NCI-H1417 treated with DMSO at 0.1 percent for 48 hours (cell line): Measurements from ENCODE around the gene THUMPD2.

ENCODE experiments used
- DNase-seq: peaks from one replicate; lab custom pipeline; 2025; lab: John Stamatoyannopoulos, UW

The THUMPD2 gene

GRCh38 chr2:39717067-39717466 is 62.0 kb downstream of the THUMPD2 start:
- no peak for DNase-seq

DNA sequence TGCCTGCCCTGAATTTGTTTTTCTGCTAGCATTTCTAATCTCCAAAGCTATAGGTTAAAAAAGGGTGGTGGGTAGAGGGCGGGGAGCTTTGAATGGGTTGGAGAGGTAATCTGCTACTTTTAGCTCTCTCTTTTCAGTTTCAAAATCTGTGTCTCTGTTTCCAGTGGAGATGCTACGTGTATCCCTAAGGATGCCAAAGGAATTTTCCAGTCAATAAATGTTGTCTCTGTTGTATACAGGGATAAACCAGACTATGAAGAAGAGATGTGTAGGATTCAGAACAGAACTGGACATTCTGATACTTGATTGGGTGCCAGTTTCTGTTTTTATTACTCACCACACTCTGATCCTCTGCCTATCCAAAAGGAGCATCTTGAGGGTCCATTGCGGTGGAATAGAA is 63.2 kb downstream of the THUMPD2 start:
- DNase-seq: no peak

DNA sequence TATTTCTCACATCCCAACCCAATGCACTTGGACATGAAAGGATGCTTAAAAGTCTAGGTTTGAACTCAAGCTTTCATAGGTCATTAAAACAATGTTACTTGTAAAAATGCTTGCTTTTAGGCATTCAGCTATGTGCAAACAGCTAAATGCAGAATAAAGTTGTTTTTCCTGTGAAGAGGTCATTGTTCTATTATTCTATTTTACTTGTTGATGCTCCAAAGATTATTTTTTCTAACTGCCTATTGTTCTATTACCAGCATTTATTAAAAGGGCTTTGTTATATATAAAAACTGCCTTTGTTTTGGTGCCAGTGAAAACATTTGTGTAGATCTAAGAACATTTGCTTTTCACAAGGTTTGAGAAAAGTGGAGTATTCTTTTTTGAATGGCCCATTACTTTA is 64.0 kb downstream of the THUMPD2 start:
- DNase-seq: no peak

DNA sequence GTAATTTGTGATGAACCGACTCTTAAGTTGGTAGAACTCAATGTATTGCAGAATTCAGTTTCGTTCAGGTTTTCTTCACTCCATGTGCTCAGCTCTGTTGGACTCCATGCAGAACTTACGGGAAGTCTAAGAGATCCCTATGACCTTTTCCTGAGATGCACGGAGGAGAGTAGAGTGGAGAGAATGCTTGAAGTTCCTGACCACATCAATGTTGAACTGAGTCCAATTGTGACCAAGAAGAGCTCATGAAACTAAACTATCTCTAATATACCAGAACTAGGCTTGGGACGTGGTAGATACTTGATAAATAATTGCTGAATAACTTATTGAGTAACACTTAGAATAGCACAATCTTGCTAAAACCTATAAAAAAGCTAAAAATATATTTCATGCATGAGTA is 66.1 kb downstream of the THUMPD2 start:
- DNase-seq: no peak

DNA sequence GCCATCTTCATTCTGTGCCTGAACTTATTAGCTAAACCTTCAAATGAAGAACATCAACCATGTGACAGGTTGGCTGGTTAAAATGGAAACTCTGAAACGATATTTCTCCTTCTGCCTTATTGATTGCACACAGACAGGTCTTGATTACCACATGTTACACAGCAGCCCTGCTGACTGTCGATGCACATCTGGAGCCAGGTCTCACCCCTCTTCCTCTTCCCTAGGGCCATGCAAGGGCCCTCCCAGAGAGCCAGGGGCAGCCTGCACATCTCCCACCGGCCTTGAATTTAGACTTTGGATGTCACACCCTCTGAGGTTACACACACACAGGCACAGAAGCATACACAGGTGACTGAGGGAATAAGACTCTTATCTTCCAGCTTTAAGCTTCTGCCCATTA is 68.3 kb downstream of the THUMPD2 start:
- no peak for DNase-seq

DNA sequence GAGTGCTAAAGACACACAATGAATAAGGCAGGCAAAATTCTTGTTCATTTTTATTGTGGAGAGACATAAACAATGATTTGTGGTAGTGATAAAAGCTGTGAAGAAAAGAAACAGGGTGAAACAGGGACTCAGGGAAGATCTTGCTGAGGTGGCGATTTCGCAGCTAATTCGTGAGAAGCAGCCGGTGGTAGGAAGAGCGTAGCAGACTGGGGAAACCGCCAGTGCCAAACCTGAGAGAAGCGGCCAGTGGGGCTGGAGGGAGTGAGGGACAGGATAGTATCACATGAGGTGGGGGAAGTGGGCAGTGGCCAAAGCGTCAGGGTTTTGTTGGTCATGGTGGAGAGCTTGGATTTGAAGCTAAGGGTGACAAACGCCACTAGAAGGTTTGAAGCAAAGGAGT is 71.1 kb downstream of the THUMPD2 start:
- no peak for DNase-seq

DNA sequence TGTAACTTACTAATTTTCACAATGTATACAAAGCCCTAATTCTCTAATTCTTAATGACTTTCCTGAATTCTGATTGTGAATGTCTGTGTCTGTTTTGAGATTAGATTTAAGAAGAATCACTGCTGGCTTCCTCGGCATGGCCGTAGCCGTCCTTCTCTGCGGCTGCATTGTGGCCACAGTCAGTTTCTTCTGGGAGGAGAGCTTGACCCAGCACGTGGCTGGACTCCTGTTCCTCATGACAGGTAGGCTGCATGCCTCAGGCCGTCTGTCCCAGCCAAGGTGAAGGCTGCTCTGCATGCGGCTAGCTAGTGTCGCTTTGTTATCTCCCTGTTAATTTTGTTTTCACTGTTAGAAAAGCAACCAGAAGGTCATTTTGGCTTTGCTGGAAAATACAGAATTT is 72.1 kb downstream of the THUMPD2 start:
- DNase-seq: no peak

DNA sequence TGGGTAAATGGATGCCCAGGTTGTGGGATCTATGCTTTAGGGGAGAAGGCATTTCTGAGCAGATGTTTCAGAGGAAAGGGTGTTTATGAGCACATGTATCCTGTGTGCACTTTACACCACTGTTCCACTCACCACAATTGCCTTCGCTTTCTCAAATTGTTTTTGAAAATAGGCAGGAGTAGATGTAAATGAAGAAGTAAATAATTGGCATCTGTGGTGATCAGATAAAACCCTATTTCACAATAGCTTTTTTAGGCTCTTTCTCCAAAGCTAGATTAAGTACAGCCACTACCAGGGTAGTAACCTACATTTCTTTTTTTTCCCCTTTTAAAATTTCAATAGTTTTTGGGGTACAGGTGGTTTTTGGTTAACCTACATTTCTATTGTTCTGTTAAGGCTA is 72.7 kb downstream of the THUMPD2 start:
- no peak for DNase-seq

DNA sequence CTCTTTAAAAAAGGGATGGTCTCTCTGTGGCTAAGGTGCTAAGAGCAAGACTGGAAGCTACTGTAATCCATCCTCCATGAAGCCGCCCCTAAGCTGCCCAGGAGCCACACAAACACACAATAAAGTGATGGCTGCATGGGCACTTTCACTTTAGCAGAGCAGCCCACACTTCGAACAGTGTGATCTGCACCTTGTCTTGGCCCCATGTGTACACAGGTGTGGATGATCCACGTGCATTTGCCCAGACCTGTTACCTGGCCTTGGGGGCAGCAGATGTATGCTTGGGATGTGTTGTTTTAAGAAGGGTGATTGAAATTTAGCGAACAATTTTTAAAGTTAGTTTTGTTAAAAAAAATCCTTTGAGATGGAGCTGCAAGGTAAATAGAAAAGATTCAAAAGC is 73.4 kb downstream of the THUMPD2 start:
- DNase-seq: no peak

DNA sequence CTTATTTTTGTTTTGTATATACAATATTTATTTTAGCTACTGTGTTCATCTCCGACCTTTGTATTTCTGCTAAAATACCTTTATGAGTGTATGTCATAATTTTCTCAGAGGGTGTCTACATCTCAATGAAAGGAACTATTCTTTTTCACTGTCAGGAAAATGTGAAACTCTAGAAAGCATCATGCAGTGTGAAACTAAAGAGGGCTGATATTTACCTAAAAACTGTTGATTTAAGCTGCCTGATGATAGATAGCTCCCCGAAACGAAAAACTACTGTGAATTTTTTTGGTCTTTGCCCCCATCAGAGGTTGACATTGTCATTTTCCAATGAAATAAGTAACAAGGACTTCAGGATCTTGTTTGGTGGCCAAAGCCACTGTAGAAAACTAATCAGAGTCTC is 74.5 kb downstream of the THUMPD2 start:
- no peak for DNase-seq

DNA sequence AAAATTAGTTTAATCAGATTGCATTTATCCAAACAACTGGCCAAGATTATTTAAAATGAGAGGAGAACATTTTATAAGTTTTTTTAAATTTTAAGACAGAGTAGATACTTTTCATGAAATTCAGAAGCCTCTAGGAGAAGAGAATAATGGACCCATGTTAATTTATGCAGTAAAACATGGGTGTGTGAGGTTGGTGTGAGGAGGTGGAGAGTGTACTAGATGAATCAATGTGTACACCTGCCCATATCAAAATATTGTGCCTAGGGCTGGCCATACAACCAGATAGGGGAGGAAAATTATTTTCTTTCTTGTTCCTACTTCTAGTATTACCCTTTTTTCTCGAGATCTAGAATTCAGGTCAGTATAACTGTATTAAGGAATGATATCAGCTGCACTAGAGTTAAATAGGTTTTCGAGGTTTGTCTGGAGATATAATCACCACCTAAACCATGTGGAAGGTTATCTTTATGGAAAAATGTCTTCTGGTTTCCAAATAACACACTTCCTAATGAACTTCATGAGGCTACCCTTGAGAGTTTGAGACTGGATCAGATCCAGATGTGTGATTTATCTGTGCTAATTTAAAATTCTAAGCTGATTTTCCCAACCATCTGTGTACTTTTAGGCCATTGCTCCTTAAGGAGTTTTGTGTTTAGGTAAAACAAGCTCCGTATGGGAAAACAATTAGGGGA is 75.7 kb downstream of the THUMPD2 start:
- DNase-seq: no peak

DNA sequence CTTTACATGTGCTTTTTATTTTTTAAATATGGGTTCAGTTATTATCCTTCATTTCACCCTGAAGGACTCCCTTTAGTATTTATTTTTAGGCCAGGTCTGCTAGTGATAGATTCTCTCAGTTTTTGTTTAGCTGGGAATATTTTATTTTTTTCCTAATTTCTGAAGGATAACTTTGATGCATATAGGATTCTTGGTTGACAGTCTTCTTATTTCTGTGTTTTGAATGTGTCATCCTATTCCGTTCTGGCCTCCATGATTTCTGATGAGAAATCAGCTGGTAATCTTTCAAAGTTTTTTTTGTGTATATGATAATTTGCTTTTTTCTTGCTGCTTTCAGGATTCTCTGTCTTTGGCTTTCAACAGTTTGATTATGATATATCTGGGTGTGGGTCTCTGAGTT is 77.9 kb downstream of the THUMPD2 start:
- DNase-seq: no peak

DNA sequence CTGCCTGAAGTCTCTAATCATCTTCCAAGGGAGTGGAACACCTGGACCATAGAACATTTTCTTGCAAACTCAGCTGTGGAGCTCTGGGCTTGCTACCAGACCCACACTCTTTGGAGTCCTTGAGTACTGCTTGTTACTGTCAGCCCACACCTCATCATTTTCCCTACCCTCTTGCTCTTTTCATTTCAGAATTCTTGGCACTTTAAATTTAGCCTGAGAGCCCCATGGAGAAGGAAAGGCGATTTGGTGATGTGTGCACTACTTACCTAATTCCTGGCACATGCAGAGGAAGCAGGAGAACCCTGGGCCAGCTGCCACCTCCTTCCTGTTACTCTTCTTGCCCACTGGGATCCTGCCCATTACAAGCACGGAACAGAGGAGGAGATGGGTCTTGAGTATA is 81.6 kb downstream of the THUMPD2 start:
- DNase-seq: no peak

- DNase-seq: no peak
Observed at GRCh38 chr2:39696838-39697237, 82.2 kb downstream of the THUMPD2 start.

GRCh38 chr2:39696101-39696553 is 82.9 kb downstream of the THUMPD2 start:
- DNase-seq: peak; percentile 32

GRCh38 chr2:39693245-39693644 is 85.8 kb downstream of the THUMPD2 start:
- no peak for DNase-seq

DNA sequence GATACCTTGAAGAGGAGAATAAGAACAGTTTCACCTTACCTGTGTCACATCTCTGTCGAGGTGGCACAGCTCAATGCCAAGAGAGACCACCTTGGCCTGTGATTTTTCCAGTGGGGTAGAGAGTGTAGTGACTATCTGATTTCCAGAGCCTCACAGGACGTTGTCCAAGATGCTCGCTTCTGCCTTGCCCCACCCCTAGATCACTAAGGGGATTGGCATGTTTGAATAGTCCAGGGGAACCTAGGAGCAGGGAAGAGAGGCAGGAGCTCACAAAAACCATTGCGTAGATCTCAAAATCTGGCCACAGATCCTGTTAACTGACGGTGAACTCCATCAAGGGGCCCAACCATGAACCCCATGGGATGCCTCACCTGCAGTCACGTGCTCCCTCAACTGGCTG is 89.2 kb downstream of the THUMPD2 start:
- DNase-seq: no peak

GRCh38 chr2:39689272-39689841 is 89.7 kb downstream of the THUMPD2 start:
- DNase-seq: peak; percentile 20

DNA sequence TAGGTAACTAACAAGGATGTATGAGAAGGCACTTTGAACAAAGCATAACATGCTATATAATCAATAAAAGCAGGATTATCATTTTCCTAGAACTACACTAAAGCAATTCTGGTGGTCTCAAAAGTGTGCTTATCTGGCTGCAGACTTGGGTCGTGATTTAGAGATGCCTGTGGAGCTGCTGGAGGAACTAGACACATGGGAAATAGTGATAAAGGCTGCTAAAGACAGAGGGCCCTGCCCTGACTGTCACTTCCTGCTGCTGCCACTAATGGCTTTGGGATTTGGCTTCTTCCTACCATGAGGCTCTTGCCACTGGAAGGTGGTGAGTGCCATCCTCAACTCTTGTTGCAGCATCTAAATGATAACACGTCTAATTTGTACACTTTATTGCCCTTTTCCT is 90.9 kb downstream of the THUMPD2 start:
- no peak for DNase-seq

GRCh38 chr2:39686456-39686855 is 92.6 kb downstream of the THUMPD2 start:
- DNase-seq: no peak
